ENCODE measurements around the gene GABARAP.
"Not testable (repeated sequence)": the region's sequence is repeated elsewhere in the genome, so short reads cannot be mapped to it uniquely, and the experiment has no call there.

GABARAP gene

DNA sequence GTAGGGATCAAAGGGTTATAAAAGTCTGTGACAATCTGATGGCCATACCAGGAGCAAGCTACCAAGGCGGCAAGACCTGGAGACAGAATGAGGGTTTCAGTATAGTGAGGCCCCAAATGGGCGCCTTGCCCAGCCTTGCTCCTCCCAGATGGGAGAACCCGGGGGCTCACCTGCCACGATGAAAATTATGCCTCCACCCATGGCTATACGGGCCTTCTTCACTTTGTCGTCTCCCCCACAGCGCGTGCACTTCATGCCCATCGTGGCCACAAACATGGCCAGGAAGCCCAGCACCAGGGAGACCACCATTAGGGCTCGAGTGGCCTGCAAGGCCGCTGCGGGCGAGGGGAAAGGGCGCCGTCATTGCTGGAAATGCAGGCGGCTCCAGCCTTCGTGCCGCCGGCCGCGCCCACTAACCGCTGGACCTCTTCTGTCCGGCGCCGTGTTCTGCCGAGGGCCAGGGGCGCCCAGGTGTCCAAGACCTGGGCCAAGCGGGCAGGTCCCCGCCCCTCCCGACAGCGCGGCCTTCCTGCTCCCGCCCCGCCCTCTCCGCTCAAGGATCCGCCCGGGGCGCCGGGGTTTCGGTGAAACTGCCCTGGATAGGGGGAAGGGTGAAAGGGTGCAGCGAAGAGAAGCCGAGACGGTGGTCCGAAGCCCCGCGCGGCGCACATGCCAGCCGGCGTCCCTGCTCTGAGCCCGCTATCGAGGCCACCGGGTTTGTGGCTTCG lies 18.6 kb upstream of the GABARAP start:
- DNase-seq (ENCODE audit: low read depth): no peak

DNA sequence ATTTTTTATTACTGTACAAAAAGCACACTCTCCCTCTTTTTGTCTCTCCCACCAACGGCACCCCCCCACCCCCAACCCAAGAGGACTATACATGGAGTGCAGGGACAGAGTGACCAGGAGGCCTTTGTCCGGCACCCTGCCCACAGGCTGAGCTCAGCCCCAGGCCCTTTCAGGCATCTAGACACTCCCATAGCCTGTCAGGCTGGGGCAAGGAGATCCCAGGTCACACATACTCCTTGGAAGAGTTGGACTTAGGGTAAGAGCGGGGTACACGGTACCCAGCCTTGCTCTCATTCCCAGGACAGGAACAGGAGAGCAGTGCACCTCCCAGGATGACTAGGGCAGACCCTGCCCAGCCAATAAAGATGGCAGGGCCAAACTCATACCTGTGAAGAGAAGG lies 17.9 kb upstream of the GABARAP start:
- no peak for DNase-seq (ENCODE audit: low read depth)

DNA sequence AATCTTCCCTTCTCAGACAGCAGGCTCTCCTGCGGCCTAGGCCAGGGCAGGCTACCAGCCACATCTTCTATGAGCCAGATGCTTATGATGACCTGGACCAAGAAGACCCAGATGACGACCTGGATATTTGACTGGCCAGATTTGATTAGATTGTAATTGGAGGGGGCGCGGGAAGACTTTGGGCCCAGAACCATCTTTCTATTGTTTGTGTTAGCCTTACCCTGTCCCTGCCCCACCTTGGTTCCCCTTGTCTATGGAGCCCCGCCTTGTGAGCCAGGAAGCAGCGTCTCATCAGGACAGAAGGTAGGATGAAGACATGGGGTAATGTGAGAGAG lies 17.3 kb upstream of the GABARAP start:
- DNase-seq (ENCODE audit: low read depth): no peak

DNA sequence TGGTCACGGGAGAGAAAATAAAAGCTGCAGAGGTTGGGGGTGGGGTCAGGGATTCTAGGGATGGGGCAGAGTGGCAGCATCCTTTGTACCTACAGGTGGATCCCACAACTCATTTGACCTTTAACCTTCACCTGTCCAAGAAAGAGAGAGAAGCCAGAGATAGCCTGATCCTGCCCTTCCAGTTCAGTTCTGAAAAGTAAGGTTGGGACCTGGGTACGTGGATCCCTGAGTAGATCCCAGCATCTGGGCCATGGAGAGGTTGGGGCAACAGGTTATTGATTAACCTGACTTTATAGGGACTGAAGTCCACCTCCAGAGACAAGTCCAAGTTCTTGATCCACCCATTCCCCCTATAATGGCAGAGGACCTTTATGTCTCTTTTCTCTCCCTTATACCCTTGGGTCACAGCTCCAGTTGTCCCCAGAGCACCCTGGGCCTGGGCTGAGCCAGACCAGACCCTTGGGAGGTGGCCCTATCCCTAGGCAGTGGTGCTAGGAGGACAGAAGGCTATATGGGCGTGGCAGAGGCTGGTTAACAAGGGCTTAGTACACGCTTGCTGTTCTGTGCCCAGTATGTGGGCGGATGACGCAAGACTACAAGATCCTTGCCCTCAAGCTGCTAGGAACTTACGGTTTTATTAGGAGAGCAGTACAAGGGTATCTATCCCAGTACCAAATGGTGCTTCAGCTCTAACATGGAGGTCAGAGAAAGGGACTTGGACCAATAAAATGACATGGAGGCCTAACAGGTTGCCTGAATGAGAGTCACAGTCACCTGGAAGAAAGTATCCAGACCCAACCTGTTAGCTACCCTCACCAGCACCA lies 16.7 kb upstream of the GABARAP start:
- no peak for DNase-seq (ENCODE audit: low read depth)

DNA sequence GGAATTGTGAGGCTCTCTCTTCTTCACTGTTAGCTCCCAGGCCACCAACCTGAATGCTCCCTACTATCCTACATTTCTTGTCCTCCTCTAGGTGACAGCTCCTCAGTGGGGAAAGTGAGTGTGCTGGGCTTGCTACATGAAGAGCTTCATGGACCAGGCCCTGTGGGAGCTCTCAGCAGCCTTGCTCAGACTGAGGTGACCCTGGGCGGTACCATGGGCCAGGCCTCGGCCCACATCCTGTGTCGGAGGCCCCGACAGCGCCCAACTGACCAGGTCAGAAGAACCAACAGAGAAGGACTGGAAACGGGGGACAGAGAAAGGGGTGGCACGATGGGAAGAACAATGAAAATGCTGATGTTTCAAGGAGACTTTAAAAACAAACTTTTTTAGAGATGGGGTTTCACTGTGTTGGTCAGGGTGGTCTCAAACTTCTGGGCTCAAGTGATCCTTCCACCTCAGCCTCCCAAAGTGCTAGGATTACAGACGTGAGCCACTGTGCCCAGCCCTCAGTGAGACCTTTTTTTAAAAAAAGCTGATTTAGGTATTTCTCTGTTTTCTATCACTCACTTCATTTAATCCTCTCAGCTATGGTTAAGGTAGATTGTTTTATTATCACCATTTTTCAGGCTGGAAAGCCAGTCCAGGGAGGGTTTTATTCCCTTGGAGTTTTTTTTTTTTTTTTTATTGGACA lies 14.7 kb upstream of the GABARAP start:
- no peak for DNase-seq (ENCODE audit: low read depth)

DNA sequence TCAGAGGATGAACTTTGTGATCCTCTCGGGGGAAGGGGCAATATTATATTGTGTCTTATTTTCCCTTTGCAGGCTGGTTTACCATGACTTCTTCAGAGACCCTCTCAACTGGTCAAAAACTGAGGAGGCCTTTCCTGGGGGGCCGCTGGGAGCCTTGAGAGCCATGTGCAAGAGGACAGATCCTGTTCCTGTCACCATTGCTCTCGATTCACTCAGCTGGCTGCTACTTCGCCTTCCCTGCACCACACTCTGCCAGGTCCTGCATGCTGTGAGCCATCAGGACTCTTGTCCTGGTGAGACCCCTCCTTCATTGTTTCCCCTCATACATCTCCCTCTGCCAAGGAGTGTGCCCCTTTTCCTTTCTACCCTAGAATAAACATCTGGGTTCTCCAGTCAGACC lies 12.3 kb upstream of the GABARAP start:
- no peak for DNase-seq (ENCODE audit: low read depth)

DNA sequence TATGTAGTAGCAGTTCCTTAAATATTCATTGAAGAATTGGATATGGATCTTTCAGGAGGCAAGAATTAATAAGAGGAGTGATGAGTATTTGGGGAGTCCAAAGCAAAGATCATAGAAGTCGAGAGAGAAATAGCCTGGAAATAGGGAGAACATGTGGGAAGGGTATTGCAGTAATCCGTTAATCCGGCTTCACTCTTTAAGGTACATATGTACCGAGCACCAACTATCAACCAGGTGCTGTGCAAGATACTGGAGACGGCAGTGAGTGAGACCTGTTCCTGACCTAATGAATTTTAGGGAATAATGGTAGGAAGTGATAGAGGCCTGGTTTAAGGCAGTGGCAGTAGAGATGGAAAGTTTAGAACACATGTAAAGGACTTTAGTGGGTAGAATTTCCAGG lies 10.8 kb upstream of the GABARAP start:
- DNase-seq (ENCODE audit: low read depth): no peak

DNA sequence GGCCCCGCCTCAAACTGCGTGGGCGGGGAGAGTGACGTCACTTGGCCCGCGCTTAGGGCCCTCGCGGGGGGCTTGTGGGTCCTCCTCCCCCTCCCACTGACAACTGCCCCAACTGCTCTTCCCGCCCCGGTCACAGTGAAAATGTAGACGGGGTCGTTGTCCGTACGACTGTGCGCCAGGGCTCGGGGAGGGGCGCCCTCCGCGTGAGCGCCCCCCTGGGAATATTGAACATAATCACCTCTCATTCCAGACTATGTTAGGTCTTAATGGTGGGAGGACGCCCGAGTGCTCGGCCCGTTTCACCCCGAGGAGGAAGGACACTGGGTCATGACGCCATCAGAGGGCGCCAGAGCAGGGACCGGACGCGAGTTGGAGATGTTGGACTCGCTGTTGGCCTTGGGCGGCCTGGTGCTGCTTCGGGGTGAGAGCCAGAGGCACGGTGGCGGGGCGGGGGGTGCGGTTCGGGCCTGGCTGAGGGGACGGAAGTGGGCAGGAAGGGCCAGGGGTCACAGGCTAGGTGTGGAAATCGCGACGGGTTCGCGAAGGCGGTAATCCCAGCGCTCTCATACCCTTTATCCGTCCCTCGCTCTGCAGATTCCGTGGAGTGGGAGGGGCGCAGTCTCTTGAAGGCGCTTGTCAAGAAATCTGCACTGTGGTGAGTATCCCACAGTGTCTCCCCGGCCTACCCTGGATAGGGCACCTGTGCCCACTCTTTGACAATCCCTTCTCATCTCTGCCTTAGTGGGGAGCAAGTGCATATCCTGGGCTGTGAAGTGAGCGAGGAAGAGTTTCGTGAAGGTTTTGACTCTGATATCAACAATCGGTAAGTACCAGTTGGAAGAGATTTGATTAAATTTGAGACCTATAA lies 10.2 kb upstream of the GABARAP start, which contains the start of gene ELP5:
Gene ELP5 (plus strand): TSS at position 40 of the 868 bp plus-strand sequence. CDS start 336 bp downstream, at position 376.
- peak; percentile 75 for DNase-seq (ENCODE audit: low read depth)

DNA sequence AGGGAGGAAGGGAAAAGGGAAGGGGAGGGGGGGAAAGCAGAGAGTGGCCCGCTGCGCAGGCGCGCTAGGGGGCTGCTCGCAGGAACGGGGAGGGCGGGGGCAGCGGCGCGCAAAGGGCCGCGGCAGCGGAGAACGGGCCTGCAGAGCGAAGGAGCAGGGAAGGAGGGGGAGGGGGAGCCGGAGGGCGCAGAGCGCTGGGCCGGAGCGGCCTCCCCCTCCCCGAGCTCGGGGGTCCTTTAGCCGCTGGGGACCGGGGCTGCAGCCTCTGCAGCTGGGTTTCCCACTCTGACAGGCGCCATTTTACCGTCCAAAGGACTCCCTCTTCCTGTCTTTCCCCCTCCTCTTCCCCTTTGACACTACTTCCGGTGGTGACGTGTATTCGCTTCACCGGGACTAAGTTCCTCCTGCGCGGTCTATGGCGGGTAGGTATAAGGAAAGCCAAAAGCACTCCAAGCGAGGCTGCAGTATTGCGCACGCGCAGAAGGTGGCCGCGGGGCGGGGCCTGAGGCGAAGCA lies 9.5 kb upstream of the GABARAP start, which contains the start of gene CTDNEP1:
Gene CTDNEP1 (minus strand): TSS at position 74 of the 515 bp plus-strand sequence. CDS start 438 bp downstream, outside the sequence.
- DNase-seq (ENCODE audit: low read depth): peak; percentile 100

DNA sequence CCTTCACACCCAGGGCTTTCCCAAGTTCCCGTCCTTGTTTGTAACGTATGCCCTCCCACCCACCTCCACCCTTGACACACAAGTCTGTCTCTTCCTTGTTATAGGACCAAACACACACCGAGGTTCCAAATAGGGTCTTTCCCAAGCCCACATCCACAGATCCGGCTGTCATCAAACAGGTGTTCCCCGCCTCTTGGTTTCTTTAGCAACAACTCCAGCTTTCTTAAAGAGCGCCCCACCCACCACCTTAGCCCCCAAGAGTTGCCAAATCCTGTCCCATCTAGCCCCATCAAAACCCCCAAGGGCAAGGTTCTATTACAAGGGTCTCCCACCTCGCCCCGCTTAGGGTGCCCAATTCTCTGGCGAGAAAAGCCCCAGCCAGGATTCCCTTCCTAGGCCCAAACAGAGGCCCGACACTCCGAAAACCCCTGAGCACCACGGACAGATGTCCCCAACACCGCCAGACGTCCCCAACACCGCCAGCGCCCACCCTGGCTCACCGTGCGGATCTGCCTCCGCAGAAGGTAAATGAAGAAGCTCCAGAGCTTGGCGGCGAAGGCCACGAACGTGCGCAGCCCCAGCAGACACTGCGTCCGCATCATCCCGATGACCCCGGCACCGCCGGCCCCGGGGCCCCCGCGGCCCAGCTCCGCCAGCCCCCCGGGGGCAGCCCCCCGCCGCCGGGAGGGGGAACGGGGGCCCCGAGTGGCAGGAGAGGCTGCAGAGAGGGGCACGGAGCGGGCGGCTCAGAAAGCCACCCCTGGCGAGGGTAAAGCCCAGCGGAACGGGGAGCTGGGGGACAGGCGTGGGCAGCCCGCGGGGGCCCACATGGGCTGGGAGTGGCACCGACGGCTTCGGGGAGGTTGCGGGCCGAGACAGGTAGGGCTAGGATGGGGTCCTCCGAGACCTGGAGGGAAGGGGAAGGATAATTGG lies 8.7 kb upstream of the GABARAP start:
- DNase-seq (ENCODE audit: low read depth): no peak

DNA sequence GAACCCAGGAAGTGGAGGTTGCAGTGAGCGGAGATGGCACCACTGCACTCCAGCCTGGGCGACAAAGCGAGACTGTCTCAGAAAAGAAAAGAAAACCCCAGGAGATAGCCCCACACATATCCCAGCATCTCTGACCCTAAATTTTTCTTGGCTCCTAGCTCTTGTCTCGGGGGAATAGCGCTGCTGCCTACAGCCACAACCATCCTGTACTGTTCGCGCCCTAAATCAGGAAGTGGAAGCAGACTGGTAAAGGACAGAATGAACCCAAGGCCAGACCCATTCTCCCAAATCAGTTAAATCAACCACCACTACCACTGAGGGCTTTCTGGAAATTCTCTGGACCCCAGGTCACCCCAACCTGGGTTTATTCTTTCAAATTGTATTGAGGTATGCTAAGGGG lies 7.6 kb upstream of the GABARAP start:
- no peak for DNase-seq (ENCODE audit: low read depth)

DNA sequence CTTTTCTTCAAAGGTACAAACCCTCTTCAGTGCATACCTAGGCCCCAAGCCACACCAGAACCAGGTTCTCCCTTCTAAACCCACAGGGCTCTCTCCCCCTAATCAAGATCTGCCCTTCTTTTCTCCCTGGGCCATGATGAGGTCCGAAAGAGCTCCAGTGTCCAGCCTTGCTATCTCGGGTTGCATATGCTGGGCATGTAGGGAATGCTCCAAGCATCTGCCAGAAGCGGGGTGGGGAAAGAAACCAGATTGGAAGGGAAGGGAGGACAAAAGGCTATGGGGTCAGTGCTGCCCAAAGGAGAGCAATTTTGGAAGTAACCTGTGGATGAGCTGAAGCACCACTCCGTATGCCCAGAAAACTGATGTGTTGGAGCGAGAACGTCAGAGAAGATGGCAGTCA lies 7.0 kb upstream of the GABARAP start:
- DNase-seq (ENCODE audit: low read depth): no peak

DNA sequence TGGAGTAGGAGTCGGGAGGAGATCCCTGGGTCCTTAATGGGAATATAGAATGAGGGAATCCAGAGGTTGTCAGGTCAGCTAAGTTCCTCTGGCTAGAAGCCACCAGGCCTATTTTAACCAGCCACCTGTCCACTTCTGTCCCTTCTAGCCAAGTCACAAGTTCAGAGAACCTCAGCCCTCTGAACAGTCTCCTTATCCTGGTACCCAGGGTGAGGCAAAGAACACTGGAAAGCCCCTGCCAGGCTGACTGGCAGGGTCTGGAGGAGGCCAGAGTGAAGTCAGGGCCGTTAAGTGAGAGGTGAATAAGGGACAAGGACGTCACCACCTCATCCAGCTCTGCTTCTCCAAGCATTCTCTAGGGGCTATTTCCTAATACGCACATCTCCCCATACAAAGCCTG lies 6.5 kb upstream of the GABARAP start:
- DNase-seq (ENCODE audit: low read depth): no peak

DNA sequence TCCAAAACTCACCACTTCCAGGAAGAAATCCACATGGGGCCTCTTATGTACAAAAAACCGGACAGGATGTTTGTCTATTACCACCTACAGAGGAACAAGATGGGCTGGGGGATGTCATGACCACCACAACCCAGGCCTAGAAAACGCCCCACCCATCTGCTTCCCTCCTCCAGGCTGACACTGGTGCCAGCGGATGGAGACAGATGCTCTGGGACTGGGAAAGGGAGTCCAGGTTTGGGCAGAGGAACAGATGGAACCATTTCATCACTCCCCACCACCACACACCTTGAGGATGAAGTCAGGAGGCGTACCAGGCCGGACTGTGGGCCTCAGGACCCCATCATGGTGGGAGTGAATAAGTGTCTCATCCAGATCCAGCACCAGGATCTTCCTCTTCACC lies 4.5 kb upstream of the GABARAP start:
- DNase-seq (ENCODE audit: low read depth): no peak

DNA sequence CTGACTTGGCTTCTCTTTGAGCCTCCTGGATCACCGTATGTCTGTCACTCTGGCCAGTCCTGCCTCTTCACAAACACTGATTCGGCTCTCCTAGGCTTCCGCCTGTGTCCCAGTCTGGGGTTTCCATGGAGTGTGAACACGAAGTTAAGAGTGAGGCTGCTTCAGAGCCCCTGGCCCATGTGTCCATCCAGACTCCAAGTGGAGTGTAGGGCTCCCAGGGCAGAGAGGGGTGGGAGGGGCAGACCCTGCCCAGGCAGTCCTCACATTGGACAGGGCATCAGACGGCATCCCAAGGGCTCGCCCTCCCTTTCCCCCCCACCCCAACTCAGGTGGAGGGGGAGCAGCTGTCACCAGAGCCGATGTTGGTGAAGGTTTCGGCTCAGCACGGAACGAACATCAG lies 1.6 kb upstream of the GABARAP start:
- not testable (repeated sequence) for DNase-seq (ENCODE audit: low read depth)

DNA sequence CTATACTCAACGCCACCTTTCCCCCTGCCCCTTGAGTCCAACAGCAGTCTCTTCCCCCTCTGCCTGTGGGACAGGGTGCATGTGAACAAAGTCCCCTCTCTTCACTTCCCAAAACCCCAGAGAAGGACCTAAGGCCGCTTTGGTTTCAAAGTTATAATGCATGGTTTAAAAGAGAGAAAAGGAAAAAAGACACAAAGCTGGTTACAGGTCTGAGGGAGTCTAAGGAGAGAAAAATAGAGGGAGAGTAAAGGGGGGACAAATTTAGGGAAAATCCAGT lies 1.1 kb upstream of the GABARAP start:
- DNase-seq (ENCODE audit: low read depth): no peak

DNA sequence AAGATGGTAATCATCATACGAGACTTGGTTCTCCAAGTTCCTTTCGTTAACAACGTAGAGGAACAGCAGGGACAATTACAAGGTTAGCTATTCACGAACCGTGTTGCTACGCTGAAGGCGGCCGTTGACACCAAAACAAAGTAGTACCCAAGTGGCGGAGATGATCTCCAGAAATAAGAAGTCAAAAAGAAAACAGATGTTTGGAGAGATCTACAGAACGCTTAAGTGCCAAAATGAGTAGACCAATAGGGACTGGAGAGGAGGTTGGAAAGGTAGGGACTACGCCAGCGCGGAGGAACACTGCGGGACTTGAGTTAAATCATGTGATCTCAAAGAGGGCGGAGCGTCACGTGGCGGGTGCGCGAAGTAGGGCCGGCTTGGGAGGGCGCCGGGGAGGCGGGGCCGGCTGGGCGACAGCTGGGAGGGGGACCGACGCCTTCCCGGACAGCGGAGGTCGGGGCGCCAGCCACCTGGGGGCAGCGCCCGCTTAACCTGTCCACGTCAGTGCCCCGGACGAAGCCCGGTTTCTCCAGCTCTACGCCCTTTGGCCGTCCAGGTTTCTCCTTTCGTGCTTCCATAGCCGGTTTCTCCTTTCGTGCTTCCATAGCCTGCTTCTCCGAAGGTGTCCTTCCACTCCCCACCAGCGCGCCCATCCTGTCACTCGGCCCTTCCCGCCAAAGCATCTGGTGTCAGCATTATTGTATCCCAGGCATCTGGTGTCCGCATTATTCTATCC lies 636 bp upstream of the GABARAP start:
- peak; percentile 92 for DNase-seq (ENCODE audit: low read depth)

DNA sequence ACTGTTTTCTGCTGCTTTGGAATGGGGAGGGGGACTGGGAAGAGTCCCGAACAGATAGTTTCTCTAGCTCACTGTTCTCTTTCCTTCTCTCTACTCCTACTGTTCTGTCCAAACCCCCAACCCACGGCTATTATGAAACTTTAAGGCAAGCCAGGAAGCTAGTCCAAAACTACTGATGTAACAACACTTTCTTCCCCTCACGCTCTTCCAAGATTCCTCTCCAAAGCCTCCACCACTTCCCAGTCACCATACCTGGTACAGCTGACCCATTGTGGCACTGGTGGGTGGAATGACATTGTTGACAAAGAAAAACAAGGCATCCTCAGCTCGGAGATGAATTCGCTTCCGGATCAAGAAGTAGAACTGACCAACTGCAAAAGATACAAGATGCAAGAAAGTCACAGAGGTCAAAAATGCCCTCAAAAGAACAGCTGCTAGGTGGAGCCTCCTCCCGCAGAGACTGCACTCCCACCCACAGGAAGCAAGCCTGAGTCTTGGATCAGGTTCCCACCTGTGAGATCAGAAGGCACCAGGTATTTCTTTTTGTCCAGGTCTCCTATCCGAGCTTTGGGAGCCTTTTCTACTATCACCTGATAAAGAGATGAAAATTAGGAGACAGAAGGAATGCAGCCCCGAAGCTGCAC lies 1.0 kb downstream of the GABARAP start:
- no peak for DNase-seq (ENCODE audit: low read depth)

DNA sequence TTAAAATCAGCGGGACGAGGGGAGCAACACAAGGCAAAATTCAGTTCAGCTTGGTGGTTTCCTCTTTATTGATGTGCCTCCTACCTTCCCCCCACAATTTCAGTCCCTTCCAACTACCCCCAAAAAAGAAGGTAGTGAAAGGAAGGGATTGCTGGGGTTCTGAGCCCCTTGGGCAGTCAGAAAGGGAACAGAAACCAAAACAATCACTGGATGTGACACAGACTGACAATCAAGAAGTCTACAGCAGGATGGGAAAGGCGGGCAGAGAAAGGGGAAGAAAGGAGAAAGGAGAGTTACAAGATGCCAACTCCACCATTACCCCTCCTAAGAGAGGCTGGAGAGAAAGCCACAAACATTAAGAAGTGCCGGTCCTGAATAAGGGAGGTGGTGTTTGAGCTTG lies 1.9 kb downstream of the GABARAP start:
- no peak for DNase-seq (ENCODE audit: low read depth)
